Retinal pigment epithelial cell (primary cell): Measurements from ENCODE around the gene JAM2.
A peak's percentile ranks its signal among the peaks of the same experiment; 100 is the strongest.

Experiments
- DNase-seq: peaks from one replicate; pipeline ENCODE4 v3.0.0-alpha.2; 2010; ENCODE audit warnings: low read depth
- H3K4me3 ChIP-seq: 2 replicates; pipeline ENCODE4 v1.5.1; 2011; ENCODE audit warnings: mild to moderate bottlenecking, low read length, control low read depth, moderate library complexity
- TF ChIP-seq, protein P1 (sequence below): conservative IDR thresholded peaks from 2 replicates; pipeline ENCODE4 v1.5.1; 2011; ENCODE audit warnings: low read depth, low read length, control low read depth, inconsistent platforms

JAM2 gene

DNA sequence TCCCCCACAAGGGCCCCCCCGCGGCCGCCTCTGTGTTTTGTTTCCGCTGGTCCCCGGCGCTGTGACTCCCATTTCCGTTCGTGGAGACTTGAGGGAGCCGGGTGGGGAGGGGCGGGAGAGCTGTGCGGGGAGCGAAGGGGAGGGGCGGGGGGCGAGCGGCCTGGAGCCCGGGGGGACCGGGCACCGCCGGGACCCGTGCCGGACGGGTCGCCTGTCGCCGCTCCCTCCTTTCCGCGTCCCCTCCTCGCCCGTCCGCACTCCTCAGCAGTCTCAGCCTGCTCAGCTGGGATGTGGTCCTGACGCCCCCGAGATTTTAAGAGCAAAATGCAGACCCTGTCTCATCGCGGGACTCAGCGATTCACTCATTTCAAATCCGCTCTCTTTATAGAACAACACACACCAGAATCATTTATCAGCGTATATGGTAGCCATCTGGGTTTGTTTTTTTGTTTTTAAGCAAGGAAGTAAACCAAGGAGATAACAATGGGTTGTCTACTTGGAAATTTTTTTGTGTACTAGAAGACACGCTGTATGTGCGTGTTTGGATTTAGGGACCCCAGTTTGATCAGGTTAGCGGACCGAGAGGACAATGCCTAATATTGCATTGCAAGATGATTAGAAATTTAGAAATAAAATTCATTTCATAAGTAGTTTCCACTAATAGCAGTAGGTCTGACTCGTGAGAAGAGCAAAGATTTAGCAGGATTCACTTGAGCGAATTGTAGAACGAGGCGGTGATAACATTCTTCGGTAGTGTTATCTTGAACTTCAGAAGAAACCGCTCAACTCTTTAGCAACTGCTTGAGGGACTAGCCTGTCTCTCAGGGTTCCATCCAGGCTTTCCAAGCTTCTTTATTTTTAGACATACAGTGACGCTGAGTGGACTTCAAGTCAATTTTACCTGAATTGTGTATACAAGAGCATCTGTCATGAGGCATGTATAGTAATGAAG, 96.9 kb downstream of the JAM2 start:
- TF ChIP-seq, protein P1, sequence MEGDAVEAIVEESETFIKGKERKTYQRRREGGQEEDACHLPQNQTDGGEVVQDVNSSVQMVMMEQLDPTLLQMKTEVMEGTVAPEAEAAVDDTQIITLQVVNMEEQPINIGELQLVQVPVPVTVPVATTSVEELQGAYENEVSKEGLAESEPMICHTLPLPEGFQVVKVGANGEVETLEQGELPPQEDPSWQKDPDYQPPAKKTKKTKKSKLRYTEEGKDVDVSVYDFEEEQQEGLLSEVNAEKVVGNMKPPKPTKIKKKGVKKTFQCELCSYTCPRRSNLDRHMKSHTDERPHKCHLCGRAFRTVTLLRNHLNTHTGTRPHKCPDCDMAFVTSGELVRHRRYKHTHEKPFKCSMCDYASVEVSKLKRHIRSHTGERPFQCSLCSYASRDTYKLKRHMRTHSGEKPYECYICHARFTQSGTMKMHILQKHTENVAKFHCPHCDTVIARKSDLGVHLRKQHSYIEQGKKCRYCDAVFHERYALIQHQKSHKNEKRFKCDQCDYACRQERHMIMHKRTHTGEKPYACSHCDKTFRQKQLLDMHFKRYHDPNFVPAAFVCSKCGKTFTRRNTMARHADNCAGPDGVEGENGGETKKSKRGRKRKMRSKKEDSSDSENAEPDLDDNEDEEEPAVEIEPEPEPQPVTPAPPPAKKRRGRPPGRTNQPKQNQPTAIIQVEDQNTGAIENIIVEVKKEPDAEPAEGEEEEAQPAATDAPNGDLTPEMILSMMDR, result no peak
- peak; percentile 42 for DNase-seq
- peak overlapping the region; percentile 99 for H3K4me3 ChIP-seq

DNA sequence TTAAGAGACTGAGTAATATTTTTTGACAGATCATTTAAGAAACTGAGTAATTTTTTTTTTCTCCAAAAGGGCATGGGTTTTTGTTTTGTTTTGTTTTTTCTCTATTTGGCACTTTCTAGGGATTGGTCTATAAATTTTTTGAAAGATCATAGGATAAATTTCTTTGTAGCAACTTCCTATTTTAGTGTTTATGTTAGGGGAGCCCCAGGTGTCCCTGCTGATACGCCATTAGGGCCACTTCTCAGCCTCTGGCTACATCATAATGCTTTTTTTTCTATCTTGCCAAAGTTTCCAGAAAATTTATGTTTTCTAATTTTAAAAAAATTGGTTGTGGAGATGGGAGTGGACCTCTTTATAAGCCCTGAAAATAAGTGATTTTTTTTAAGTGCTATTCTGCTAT, 98.4 kb downstream of the JAM2 start:
- no peak overlapping the region for H3K4me3 ChIP-seq
- TF ChIP-seq, protein P1, result no peak
- DNase-seq, result no peak

DNA sequence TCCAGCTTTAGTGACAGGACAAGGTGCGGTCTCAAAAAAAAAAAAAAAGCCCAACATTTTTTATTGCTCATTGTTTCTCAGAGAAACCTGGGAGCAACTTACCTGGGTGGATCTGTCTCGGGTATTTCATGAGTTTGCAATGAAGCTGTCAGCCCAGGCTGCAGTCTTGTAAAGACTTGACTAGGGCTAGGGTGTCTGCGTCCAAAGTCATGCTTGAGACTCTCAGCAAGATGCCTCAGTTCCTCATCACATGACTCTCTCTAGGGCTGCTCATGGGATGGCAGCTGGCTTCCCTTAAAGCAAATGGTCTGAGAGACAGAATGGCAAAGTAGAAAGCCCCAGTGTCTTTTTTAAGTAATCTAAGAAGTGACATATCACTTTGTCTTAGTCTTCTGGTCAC, 103.8 kb downstream of the JAM2 start:
- TF ChIP-seq, protein P1, result no peak
- no peak for DNase-seq
- H3K4me3 ChIP-seq, result no peak overlapping the region

DNA sequence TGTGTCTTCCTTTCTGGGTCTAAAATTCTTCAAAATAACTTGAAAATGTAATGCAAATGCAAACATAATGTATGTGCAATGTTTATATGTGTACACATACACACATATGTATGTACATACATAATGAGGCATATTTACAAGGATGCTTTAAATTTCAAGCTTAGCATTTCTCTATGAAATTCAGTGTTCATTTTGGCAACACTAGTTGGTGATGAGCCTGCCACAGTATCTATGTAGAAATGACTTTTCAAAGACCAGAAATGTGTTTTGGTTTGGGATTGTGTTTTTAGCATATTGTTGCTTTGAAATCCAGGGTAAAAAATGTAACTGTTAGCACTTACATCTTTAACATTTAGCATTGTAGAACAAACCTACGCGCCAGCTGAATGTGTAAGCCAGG, 105.8 kb downstream of the JAM2 start:
- H3K4me3 ChIP-seq, result no peak overlapping the region
- DNase-seq, result no peak
- TF ChIP-seq, protein P1, result no peak

DNA sequence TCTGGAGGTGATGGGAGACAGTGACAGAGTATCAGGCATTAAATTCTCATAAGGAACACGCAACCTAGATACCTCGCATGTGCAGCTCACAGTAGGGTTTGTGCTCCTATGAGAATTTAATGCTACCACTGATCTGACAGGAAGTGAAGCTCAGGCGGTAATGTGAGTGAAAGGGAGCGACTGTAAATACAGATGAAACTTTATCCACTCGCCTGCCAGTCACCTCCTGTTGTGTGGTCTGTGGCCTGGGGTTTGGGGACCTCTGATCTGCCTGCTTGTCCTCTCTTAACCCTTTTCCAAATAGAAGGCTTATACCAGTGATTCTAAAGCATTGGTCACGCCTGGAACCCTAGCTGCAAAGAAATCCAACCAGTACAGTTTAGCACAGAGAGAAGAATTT, 111.0 kb downstream of the JAM2 start:
- no peak overlapping the region for H3K4me3 ChIP-seq
- TF ChIP-seq, protein P1, result no peak
- DNase-seq, result no peak

DNA sequence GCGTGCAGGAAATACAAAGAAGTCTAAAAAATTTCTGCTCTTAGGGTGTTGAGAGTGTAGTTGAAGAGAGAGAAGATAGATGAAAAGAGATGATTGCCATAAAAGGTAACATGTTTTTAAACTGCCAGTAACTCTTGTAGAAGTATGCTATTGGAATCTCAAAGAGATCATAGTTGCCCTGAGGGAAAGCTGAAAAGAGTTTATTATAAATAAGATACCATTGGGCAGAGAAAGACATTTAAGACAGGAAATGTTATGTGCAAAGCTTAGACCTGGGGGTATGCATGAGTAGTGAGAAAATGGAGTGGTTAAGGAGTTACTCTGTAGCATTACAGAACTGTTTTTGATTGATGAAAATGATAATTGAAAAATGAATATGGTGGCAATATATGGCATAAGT, 113.4 kb downstream of the JAM2 start:
- no peak overlapping the region for H3K4me3 ChIP-seq
- TF ChIP-seq, protein P1, result no peak
- no peak for DNase-seq
